Muscle of arm (tissue), 14 donors: ENCODE results near the gene FLOT1. TPM values are rescaled to one million over a fixed set of nuclear protein-coding genes. Genes with fewer than 3 reads are reported as not detected.

Experiments
- DNase-seq: peaks from one replicate; pipeline ENCODE4 v3.0.0-alpha.2; 2013
- long read RNA-seq, 11 donors: transcript quantifications; one replicate each; lab custom pipeline, GENCODE V29; 2026
- polyA plus RNA-seq, 12 donors: library from polyadenylated mRNA; unstranded; fragments of 120-200 nt; gene quantifications; one replicate each; pipeline ENCODE4 v1.2.1, GENCODE V29; 2013; ENCODE audit not compliant: insufficient read length in 12 of 12

FLOT1 gene, protein sequence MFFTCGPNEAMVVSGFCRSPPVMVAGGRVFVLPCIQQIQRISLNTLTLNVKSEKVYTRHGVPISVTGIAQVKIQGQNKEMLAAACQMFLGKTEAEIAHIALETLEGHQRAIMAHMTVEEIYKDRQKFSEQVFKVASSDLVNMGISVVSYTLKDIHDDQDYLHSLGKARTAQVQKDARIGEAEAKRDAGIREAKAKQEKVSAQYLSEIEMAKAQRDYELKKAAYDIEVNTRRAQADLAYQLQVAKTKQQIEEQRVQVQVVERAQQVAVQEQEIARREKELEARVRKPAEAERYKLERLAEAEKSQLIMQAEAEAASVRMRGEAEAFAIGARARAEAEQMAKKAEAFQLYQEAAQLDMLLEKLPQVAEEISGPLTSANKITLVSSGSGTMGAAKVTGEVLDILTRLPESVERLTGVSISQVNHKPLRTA
- polyA plus RNA-seq, result 100 to 1,000 TPM in 7 of 12 donors, 10 to 100 TPM in 4, not detected in 1; 92.8 to 121 (median 107) TPM
- long read RNA-seq, donor 1, transcript FLOT1-201 (13 exons, 1,912 nt), result major isoform, 29 of 85 reads
- long read RNA-seq, donor 1, partial matches to known transcripts, result 52 of 85 reads
- long read RNA-seq, donor 1, other reads (novel, unspliced or antisense), result 0 of 85 reads
- long read RNA-seq, donor 2, transcript FLOT1-201 (13 exons, 1,912 nt), result major isoform, 26 of 43 reads
- long read RNA-seq, donor 2, partial matches to known transcripts, result 17 of 43 reads
- long read RNA-seq, donor 2, other reads (novel, unspliced or antisense), result 0 of 43 reads
- long read RNA-seq, donor 3, transcript FLOT1-201 (13 exons, 1,912 nt), result major isoform, 11 of 34 reads
- long read RNA-seq, donor 3, partial matches to known transcripts, result 22 of 34 reads
- long read RNA-seq, donor 3, other reads (novel, unspliced or antisense), result 0 of 34 reads
- long read RNA-seq, donor 4, transcript FLOT1-201 (13 exons, 1,912 nt), result major isoform, 7 of 19 reads
- long read RNA-seq, donor 4, partial matches to known transcripts, result 9 of 19 reads
- long read RNA-seq, donor 4, other reads (novel, unspliced or antisense), result 0 of 19 reads
- long read RNA-seq, donor 5, transcript FLOT1-201 (13 exons, 1,912 nt), result major isoform, 61 of 99 reads
- long read RNA-seq, donor 5, partial matches to known transcripts, result 37 of 99 reads
- long read RNA-seq, donor 5, other reads (novel, unspliced or antisense), result 0 of 99 reads
- long read RNA-seq, donor 6, transcript FLOT1-201 (13 exons, 1,912 nt), result major isoform, 11 of 37 reads
- long read RNA-seq, donor 6, partial matches to known transcripts, result 26 of 37 reads
- long read RNA-seq, donor 6, other reads (novel, unspliced or antisense), result 0 of 37 reads
- long read RNA-seq, donor 7, transcript FLOT1-201 (13 exons, 1,912 nt), result major isoform, 15 of 26 reads
- long read RNA-seq, donor 7, partial matches to known transcripts, result 10 of 26 reads
- long read RNA-seq, donor 7, other reads (novel, unspliced or antisense), result 0 of 26 reads
- long read RNA-seq, donor 8, transcript FLOT1-201 (13 exons, 1,912 nt), result major isoform, 33 of 71 reads
- long read RNA-seq, donor 8, partial matches to known transcripts, result 34 of 71 reads
- long read RNA-seq, donor 8, other reads (novel, unspliced or antisense), result 0 of 71 reads
- long read RNA-seq, donor 9, transcript FLOT1-201 (13 exons, 1,912 nt), result major isoform, 10 of 31 reads
- long read RNA-seq, donor 9, partial matches to known transcripts, result 20 of 31 reads
- long read RNA-seq, donor 9, other reads (novel, unspliced or antisense), result 0 of 31 reads
- long read RNA-seq, donor 10, transcript FLOT1-201 (13 exons, 1,912 nt), result major isoform, 28 of 48 reads
- long read RNA-seq, donor 10, partial matches to known transcripts, result 20 of 48 reads
- long read RNA-seq, donor 10, other reads (novel, unspliced or antisense), result 0 of 48 reads
- long read RNA-seq, donor 11, transcript FLOT1-201 (13 exons, 1,912 nt), result major isoform, 18 of 54 reads
- long read RNA-seq, donor 11, partial matches to known transcripts, result 36 of 54 reads
- long read RNA-seq, donor 11, other reads (novel, unspliced or antisense), result 0 of 54 reads

DNA sequence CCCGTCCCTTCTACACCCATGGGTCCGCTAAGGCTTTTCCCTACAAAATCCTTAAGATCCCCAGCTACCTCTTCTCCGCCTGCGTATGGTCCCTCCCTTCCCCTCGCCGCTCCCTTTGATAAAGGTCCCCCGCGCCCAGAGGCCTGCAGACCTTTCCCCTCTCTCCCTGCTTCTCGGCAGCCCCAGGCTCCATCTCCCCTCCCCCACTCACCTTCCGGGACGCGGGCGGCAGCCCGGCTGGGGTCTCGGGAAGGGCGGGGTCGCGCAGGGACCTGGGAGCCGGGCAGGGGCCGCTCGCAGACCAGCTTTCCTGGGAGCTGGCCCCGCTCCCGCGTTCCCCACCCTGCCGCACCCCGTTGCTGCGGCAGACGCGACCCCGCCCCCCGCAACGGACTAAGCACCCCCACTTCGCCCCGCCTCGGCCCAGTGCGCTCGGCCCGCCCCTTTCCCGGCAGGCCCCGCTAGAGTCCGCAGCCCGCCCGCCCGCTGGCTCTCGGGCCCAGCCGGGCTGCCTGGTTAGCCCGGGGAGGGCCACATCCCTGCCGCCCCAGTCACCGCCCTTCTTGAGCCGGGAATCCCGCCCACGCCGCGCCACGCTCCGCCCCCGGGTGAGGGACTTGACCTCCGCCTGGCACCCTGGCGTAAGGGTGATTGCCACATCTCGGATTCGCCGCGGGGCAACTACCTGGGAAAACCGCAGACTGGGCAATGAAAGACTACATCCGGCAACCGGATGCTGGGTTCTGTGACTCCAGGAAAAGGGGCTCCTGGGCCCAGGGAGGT lies at the start of gene FLOT1:
TSS of gene FLOT1 (minus strand) at position 372 of the 783 bp plus-strand sequence. CDS start 498 bp downstream, outside the sequence.
- peak; percentile 87 for DNase-seq

DNA sequence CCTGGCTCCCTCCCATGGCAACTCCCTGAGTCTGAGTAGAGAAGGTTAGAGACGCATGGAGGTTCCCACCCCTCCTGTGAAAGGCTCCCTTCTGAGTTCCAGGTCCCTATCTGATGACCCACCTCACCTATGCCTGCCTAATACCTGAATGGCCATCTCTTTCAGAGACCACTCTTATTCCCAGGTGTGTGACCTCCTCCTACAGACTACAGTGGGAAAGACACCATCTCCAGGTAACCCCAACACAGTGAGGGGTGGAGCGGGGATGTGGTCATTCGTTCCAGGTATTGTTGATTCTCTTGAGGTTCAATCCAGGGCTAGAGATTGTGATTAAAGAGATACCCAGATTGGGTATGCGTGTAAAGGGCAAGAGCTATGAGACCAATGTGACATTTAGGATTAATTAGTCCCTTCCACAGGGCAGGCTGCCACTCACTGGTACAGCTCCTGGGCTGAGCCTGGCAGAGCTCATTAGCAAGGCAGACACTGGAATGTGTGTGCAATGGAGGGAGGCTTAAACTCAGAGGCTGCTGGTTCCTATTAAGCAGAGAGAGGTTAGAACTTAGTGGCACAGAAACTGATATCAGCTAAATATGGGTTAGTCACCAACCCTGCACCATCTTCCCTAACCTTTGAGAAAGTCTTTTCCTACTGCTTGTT lies 48.4 kb upstream of the FLOT1 start:
- DNase-seq, result no peak

DNA sequence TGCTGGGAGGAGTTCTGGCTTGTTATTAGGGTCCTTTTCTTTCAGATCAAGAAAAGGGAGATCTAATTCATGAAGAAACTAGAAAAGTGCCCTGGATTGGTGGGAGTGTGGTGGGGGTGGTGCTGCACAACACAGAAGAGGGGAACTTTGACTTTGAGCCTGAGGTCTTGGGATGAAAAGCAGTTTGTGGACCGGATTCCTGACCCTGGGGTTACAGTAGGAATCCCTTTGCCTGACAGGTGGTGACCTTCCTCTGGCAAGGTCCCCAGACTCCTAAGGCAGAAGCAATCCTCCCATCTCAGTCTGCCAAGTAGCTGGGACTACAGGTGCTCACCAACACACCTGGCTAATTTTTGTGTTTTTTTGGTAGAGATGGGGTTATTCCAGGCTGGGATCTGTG lies 47.1 kb upstream of the FLOT1 start:
- no peak for DNase-seq

DNA sequence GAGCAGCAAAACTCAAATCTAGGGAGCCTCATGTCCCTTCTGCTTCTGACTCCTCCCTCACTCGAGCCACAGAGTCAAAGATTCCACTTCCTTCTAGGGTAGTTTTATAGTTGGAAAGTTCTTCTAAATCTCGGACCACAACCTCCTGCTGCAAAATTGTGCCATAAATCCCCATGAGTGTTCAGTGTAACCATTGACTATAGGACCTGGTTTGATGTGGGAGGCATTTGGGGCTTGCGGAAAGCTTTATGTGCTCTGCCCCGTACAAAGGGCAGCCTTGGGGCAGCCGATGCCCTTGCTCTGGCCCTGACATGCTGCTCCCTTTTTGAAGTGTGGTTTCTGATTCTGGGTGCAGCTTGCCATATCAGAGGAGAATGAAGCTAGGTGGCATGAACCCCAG lies 45.5 kb upstream of the FLOT1 start:
- DNase-seq, result no peak

DNA sequence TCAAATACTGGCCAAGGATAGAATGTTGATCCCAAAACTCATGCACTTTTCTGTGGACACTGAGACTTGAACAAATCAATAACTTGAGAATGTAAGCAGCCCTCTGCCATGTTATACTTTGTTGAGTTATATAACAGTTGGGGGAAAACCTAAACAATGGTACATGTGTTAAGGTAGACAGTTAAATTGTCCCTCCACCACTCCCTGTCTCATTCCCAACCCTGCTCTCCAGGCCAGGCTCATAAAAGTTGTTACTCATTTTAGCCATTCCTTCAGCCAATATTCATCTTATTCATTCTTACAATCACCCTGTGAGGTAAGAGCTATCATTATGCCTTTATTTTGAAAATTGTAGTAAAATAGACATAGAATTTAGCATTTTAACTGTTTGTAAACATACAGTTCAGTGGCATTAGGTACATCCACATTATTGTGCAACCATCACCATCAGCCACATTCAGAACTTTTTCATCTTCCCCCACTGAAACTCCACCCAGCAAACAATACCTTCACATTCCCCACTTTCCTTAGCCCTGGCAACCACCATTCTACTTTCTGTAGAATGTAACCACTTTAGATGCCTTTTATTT lies 40.0 kb upstream of the FLOT1 start:
- DNase-seq, result peak; percentile 54

DNA sequence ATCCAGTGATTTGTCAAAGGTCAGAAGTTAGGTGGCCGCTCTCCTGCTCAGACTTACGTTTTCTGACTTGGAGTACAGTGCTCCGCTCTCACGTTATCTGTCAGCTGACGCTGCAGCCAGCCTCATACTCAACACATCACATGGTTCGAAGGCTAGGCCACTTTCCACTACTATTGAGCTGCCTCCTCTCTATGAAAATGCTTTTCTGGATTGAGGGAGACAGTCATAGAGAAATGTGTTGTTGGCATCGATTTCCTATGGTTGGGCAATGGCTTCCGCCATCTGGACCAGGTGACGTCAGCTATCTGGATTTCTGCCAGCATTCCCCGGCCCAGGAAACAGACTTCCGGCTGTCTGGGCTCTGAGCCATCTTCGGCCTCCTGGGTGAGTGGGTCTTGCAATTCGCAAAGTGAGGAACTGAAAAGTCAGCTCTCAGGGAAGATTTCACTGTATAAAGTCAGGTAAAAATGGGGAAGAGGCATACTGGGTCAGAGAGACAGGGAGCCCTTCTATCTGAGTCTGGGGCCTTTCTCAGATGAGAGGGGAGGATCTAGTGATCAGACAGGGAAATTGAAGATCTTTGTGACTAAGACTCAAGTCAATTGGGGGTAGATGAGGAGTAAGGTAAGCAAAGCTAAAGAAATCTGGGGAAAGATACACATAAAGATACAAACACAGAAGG lies 39.4 kb upstream of the FLOT1 start:
- peak; percentile 99 for DNase-seq

DNA sequence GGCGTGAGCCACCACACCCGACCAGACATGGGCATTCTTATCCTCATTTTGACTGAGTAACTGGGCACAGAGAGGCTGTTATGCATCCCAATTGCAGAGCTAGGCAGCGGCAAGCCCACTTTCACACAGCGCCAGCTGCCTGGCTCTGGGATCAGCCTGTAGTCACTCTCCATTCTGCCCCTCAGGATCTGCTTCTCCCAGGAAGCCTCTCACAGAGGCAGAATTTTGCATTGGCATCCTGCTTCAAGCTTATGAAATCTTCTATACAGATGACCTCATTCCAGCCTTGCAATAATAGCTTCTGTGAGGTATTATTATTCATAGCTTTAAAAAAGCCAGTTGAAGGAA lies 38.9 kb upstream of the FLOT1 start:
- DNase-seq, result no peak

DNA sequence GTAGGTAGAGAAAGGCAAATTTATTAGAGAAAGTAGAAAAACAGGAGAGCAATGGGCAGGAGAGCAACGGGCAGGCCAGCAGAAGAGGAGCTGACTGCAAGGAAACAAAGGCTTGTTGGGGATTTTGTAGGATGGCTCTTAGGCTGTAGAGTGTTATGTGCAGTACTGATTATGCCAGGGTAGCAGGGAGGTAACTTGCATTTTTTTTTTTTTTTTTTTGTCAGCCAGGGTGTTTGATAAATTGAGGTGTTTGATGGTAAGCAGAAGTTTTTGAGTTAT lies 38.1 kb upstream of the FLOT1 start:
- DNase-seq, result no peak

DNA sequence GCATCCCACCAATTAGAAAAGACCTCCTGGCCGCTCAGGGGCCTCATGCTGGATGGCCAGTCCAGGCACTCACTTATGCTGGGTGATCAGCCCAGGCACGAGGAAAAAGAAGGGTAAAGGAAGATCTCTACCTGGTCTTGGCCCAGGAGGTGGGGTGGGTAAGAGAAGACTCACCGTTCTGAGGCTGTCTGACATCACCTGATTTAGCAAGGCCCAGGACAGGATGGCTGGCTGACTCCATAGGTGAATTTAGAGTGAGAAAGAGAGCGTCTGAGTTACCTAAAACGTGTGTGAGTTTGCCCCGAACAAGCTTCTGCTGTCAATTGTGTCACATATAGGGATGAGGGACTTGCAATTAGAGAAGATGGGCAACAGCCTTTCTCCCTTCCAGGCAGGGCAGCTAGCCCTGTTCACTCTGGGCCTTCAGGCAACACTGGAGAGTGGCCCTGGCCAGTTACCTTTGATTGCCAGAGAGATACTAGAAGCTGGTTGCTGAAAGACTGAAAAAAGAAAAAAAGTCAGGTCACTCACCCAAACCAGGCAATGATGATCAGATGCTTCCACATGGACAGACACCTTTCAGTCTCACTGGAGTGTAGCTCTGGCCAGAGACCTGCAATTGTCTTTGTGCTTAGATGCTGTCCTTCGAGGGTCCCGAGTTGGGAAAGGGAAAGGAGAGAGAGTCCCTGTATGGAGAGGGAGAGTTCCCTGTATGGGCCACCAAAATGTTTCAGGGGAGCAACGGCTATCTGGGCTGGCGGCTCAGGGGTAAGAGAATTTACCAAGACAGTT lies 37.6 kb upstream of the FLOT1 start:
- DNase-seq, result no peak

DNA sequence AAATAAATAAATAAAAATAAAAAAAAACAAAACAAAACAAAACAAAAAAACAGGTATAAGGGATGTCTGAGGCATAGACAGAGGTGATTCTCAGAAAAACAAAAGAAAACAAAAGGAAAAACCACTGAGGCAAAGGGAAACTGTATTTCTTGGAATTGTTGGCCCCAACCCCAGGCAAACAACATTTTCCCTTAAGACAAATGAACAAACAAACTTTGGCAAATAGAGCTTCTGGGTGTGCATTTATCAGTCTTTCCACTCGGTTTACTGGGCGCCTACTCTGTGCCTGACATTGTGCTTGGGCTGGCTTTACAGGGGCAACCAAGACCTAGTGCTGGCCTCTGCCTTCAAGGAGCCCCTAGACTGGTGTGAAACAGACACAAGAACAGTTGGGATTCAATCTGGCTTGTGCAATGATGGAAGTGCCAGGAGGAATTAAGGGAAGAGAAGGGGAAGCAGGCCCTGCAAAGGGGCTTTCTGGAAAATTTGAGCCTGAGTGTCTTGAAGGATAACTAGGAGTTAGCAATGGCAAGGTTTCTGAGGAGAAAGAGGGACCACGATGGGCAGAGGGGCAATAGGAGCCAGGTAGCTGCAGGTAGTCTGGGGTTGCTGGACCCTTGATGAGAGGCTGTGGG lies 35.6 kb upstream of the FLOT1 start:
- no peak for DNase-seq

DNA sequence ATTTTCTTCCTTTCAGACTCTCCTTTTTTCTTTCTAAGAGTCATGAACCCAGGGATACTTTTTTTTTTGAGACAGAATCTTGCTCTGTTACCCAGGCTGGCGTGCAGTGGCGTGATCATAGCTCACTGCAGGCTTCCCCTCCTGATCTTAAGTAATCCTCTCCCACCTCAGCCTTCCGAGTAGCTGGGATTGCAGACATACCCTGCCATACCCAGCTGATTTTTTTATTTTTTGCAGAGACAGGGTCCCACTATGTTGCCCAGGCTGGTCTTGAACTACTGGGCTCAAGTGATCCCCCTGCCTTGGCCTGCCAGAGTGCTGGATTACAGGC lies 34.6 kb upstream of the FLOT1 start:
- DNase-seq, result no peak

DNA sequence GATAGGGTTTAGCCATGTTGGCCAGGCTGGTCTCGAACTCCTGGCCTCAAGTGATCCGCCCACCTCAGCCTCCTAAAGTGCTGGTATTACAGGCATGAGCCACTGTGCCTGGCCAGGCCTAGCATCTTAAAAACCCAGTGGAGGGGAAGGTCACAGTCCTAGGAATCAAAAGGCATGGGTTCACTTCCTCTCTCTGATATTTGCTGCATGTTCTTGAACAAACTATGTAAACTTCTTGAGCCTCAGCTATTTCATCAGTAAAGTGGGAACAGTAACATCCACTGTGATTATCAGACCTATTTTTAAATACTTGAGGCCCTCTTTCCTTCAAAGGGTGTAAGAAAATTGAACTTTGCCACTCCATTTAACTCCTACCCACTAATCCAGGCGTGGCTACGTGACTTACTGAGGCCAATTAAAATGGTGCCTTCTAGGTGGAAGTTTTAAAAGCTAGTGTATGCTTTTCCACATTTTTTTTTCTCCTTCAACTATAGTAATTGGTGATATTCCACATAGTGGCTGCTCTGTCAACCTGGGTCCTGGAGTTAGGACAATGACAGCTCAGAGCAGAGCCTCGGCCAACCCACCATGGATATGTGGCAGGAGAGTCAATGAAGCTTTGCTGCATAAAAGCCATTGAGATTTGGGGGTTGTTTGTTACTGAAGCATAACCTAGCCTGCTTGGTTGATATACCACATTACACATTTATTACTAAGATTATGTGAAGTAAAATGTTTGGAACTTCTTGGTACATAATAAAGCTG lies 34.1 kb upstream of the FLOT1 start:
- no peak for DNase-seq

DNA sequence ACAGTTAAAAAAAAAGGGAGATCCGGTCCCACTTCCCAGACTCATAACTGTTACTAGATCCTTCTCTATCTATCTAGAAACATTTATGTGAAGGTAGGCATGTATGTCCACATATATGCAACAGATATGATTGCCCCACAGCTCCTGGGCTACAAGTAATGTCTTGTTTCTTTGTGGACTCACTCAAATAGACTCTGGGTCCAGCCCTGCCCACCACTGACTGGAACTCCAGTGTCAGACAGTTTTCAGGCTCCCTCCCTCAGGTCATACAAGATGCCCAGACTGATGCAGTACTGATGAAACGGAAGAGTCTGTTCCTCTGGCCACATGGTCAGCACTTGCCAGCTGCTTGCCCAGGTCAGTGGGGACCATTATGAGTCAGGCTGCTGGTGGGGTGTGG lies 32.6 kb upstream of the FLOT1 start:
- DNase-seq, result no peak

DNA sequence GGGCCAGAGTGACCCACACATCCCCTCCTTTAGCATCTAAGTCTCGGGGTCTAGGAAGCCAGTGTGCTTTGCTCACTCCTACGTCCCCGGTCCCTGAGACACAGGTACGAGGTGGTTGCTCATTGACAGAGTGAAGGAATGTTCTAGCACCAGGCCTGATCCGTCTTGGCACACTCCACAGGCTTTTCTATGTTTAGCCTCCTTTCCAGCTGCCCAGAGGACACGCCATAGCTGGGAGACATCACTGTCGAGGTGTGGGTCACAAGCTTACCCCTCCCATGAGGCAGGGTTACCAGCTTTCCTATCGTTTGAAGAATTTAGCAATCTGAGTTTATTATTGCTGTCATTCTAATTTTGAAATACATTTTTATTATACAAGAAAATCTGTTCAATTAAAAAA lies 32.2 kb upstream of the FLOT1 start:
- DNase-seq, result no peak

DNA sequence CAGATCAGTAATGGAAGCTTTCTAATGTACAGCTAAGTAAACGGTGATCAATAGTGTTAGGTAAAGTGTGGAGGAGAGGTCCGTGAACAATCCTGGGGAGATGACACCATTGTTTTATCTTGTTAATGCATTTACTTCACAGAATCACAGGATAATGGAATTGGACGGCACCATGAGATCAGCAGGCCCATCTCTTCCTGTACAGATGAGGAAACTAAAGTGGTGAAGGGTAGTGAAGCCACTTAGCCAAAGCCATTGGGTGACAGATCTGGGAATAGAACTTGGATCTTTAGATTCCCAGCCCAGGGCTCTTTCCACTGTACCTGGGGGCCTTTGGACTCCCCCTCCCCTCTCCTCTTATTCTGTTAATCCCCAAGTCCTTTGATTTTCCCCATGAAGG lies 28.1 kb upstream of the FLOT1 start:
- DNase-seq, result no peak

DNA sequence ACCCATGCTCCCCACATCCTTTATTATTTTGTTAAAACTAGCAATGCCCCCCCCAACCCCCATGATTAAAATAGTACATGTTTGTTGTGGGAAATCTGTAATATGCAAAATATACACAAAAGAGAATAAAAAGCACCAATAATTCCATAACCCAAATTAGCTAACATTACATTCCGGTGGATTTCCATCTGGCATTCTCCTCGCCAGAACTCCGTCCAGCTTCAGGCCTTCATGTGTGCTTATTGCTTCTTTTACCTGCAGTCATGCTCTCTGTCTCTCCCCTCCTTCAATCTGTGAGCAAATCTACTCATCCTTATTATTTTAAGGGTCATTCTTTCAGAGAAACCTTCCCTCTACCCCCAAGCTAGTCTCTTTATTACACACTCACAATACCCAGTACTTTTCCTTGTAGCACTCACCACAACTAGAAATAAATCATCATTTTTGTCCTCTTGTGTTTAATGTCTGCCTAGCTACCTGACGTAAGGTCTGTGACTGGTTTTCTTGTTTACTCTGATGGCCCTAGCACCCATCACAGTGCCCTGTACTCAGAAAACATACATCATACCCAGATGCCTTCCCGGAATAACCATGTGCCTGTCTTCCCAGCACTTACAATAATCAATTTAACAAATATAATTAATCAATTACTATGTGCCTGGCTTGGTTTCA lies 27.5 kb upstream of the FLOT1 start:
- no peak for DNase-seq
